ENCODE data around the gene MED12L. TPM values are rescaled to one million over a fixed set of nuclear protein-coding genes. Genes with fewer than 3 reads are reported as not detected.

MED12L gene
- total RNA-seq, 1 experiment from 2014 or later, result 14.9 TPM

DNA sequence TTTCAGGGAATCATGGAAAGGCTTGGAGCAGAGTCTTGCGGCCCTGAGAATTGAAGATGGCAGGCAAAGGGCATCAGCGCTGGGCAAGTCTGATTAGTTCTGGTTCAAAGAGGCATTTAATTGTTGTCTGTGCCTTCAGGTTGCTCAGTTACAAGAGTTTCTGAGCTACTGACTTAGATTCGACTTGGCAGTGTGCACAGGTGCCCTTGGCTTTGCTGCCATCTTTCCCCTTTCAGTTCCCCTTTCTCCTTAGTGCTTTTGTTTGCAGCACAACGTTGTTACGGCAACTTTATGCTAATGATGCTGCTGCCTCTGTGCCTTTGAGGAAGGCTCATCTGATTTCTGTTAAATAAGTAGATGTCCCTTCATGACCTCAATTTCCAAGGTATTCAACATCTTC lies 180.4 kb downstream of the MED12L start:
- Mint-ChIP-seq H3K4me1 (peaks cover 15 to 18% of the 10 kb centered on the region in 2 experiments), H3K9me3 (no peaks in the 10 kb centered on the region), H3K4me3 (no peak overlapping the region), H3K27me3 (ENCODE audit: low read depth) (no peaks in the 10 kb centered on the region), H3K36me3 (ENCODE audit: insufficient read depth in 1 of 3, low read depth in 3 of 3) (peaks cover 0 to 8% (median 4%) of the 10 kb centered on the region in 3 experiments; a peak in 4 of 7 replicates), H3K27ac (peak overlapping the region in 1 of 3 experiments; percentile 80; a peak in 3 of 7 replicates)
- no peak overlapping the region for H3K4me2 ChIP-seq (ENCODE audit: insufficient read depth, insufficient read length, low read length)
- peak overlapping the region; percentile 84 for H3K18ac ChIP-seq (ENCODE audit: insufficient read length, low read depth, low read length)
- H2BK120ac ChIP-seq (ENCODE audit: low read depth, low read length, poor library complexity, severe bottlenecking), result no peak overlapping the region
- H4K91ac ChIP-seq (ENCODE audit: insufficient read length, low read depth, low read length), result no peak overlapping the region
- H2BK5ac ChIP-seq (ENCODE audit: insufficient read length, low read length), result no peak overlapping the region
- no peak overlapping the region for H3K4ac ChIP-seq (ENCODE audit: low read depth, low read length)
- peaks cover 2% of the 10 kb centered on the region; the same call in 1 of the 2 replicates for H3K4me1 ChIP-seq (ENCODE audit: insufficient read depth, low read length)
- H2BK12ac ChIP-seq (ENCODE audit: insufficient read length, low read depth, low read length), result no peak overlapping the region
- H3K27ac ChIP-seq (ENCODE audit: insufficient read length, low read depth, low read length), result no peak overlapping the region
- WGBS (ENCODE audit: extremely low coverage, insufficient read length, low lambda C conversion rate), result no CpG with 5 or more reads among the region's 5 CpGs
- H4K8ac ChIP-seq (replicated peaks; ENCODE audit: insufficient read length, low read depth, low read length), result no peak overlapping the region
- no peak overlapping the region for H2BK20ac ChIP-seq (ENCODE audit: low read depth, low read length, poor library complexity, severe bottlenecking)
- H3K79me2 ChIP-seq (ENCODE audit: insufficient read depth, low read length), result no peaks in the 10 kb centered on the region
- H4K20me1 ChIP-seq (ENCODE audit: control insufficient read depth, insufficient read depth, insufficient read length), result no peaks in the 10 kb centered on the region
- DNase-seq, result peak; percentile 58
- no peaks in the 10 kb centered on the region for H3K23me2 ChIP-seq (ENCODE audit: insufficient read length, low read depth, low read length, poor library complexity, severe bottlenecking)
- H3K14ac ChIP-seq (ENCODE audit: insufficient read depth, low read length), result no peak overlapping the region
- no peaks in the 10 kb centered on the region for H3K27me3 ChIP-seq (ENCODE audit: insufficient read depth, low read length)
- no peak overlapping the region for H2AK5ac ChIP-seq (ENCODE audit: insufficient read length, low read length)
- H3K9me3 ChIP-seq (ENCODE audit: control insufficient read depth, low read depth, low read length), result no peaks in the 10 kb centered on the region
- TF ChIP-seq, protein P1, sequence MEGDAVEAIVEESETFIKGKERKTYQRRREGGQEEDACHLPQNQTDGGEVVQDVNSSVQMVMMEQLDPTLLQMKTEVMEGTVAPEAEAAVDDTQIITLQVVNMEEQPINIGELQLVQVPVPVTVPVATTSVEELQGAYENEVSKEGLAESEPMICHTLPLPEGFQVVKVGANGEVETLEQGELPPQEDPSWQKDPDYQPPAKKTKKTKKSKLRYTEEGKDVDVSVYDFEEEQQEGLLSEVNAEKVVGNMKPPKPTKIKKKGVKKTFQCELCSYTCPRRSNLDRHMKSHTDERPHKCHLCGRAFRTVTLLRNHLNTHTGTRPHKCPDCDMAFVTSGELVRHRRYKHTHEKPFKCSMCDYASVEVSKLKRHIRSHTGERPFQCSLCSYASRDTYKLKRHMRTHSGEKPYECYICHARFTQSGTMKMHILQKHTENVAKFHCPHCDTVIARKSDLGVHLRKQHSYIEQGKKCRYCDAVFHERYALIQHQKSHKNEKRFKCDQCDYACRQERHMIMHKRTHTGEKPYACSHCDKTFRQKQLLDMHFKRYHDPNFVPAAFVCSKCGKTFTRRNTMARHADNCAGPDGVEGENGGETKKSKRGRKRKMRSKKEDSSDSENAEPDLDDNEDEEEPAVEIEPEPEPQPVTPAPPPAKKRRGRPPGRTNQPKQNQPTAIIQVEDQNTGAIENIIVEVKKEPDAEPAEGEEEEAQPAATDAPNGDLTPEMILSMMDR (conservative IDR thresholded peaks at IDR 0.05), result no peak
- H3K79me1 ChIP-seq (ENCODE audit: insufficient read depth, low read depth, low read length, poor library complexity, severe bottlenecking), result no peaks in the 10 kb centered on the region
- H4K5ac ChIP-seq (ENCODE audit: insufficient read length, low read depth, low read length), result no peak overlapping the region
- no peak overlapping the region for H3K23ac ChIP-seq (ENCODE audit: insufficient read length, low read depth, low read length)
- H3T11ph ChIP-seq (ENCODE audit: low read length), result no peak overlapping the region
- H3K56ac ChIP-seq (ENCODE audit: insufficient read length, low read depth, low read length), result no peak overlapping the region
- no peak overlapping the region for H3K9ac ChIP-seq (ENCODE audit: extremely low read depth, insufficient read length, low read length)
- no peak overlapping the region for H2AFZ ChIP-seq (ENCODE audit: low read length)
- no peak overlapping the region for H2BK15ac ChIP-seq (ENCODE audit: low read depth, low read length)

Data from H9 (cell line).